SK-N-SH treated with all-trans-retinoic acid at 6 μM for 48 hours (cell line): Measurements from ENCODE around the gene TASP1.

ENCODE experiments used
- ATAC-seq: fragments of 200-7000 bp; cut with Tn5 transposase; 3 replicates; pipeline ENCODE4 v1.9.1; 2020; ENCODE audit warnings: mild to moderate bottlenecking, moderate library complexity
- ARNTL ChIP-seq: fragments of 450-650 bp; formaldehyde crosslinking; IDR thresholded peaks from 2 replicates; pipeline ENCODE4 v1.5.0; 2020; ENCODE audit warnings: low read depth, mild to moderate bottlenecking, moderate library complexity, borderline replicate concordance
- BACH2 ChIP-seq: fragments of 250-450 bp; sonication (Bioruptor Pico); IDR thresholded peaks from 2 replicates; pipeline ENCODE4 v1.9.0; 2021; ENCODE audit warnings: mild to moderate bottlenecking, borderline replicate concordance
- CSDC2 ChIP-seq: fragments of 250-450 bp; sonication (Bioruptor Pico); IDR thresholded peaks from 2 replicates; pipeline ENCODE4 v1.5.0; 2020; ENCODE audit warnings: mild to moderate bottlenecking, moderate library complexity
- ESRRG ChIP-seq: fragments of 250-450 bp; sonication (Bioruptor Pico); IDR thresholded peaks from 2 replicates; pipeline ENCODE4 v1.6.1; 2021; ENCODE audit warnings: mild to moderate bottlenecking
- GLIS3 ChIP-seq: fragments of 250-450 bp; sonication (Bioruptor Pico); IDR thresholded peaks from 2 replicates; pipeline ENCODE4 v1.5.0; 2020; ENCODE audit warnings: mild to moderate bottlenecking, moderate library complexity
- ISL1 ChIP-seq: fragments of 250-450 bp; sonication (Bioruptor Pico); IDR thresholded peaks from 2 replicates; pipeline ENCODE4 v2.1.2; 2022; ENCODE audit warnings: mild to moderate bottlenecking, moderate library complexity
- OSR1 ChIP-seq: fragments of 250-450 bp; sonication (Bioruptor Pico); IDR thresholded peaks from 2 replicates; pipeline ENCODE4 v1.8.0; 2022; ENCODE audit warnings: moderate library complexity, mild to moderate bottlenecking, inconsistent platforms
- RARB ChIP-seq: fragments of 250-450 bp; sonication (Bioruptor Pico); IDR thresholded peaks from 2 replicates; pipeline ENCODE4 v1.8.0; 2021; ENCODE audit warnings: mild to moderate bottlenecking, moderate library complexity
- SNAI2 ChIP-seq: fragments of 250-450 bp; sonication (Bioruptor Pico); IDR thresholded peaks from 2 replicates; pipeline ENCODE4 v1.5.0; 2020; ENCODE audit warnings: mild to moderate bottlenecking, moderate library complexity
- TCF4 ChIP-seq: fragments of 250-450 bp; sonication (Bioruptor Pico); IDR thresholded peaks from 2 replicates; pipeline ENCODE4 v1.8.0; 2021; ENCODE audit warnings: mild to moderate bottlenecking, moderate library complexity, borderline replicate concordance
- TOX ChIP-seq: fragments of 250-450 bp; sonication (Bioruptor Pico); IDR thresholded peaks from 2 replicates; pipeline ENCODE4 v1.8.0; 2021; ENCODE audit warnings: mild to moderate bottlenecking, moderate library complexity, borderline replicate concordance
- ZC3H10 ChIP-seq: fragments of 250-450 bp; sonication (Bioruptor Pico); IDR thresholded peaks from 2 replicates; pipeline ENCODE4 v1.5.1; 2021; ENCODE audit warnings: mild to moderate bottlenecking, moderate library complexity
- ZFP3 ChIP-seq: fragments of 250-450 bp; sonication (Bioruptor Pico); IDR thresholded peaks from 2 replicates; pipeline ENCODE4 v1.5.0; 2020; ENCODE audit warnings: mild to moderate bottlenecking, moderate library complexity
- ZFP30 ChIP-seq: fragments of 450-650 bp; formaldehyde crosslinking; IDR thresholded peaks from 2 replicates; pipeline ENCODE4 v1.5.0; 2022; ENCODE audit warnings: mild to moderate bottlenecking, moderate library complexity
- ZNF565 ChIP-seq: fragments of 450-650 bp; formaldehyde crosslinking; conservative IDR thresholded peaks from 2 replicates; pipeline ENCODE4 v1.5.0; 2020; ENCODE audit warnings: low read depth, mild to moderate bottlenecking, moderate library complexity
- ZNF70 ChIP-seq: fragments of 450-650 bp; formaldehyde crosslinking; IDR thresholded peaks from 2 replicates; pipeline ENCODE4 v1.5.0; 2020; ENCODE audit warnings: mild to moderate bottlenecking, moderate library complexity
- ZNF8 ChIP-seq: fragments of 450-650 bp; formaldehyde crosslinking; IDR thresholded peaks from 2 replicates; pipeline ENCODE4 v1.5.0; 2020; ENCODE audit warnings: mild to moderate bottlenecking, moderate library complexity
- TF ChIP-seq, protein P1 (sequence below): fragments of 250-450 bp; sonication (Bioruptor Pico); IDR thresholded peaks from 2 replicates; pipeline ENCODE4 v1.5.1; 2021; ENCODE audit warnings: mild to moderate bottlenecking, moderate library complexity
- TF ChIP-seq, protein P2 (sequence below): fragments of 250-450 bp; sonication (Bioruptor Pico); IDR thresholded peaks from 2 replicates; pipeline ENCODE4 v1.8.0; 2021; ENCODE audit warnings: low read depth, mild to moderate bottlenecking, moderate library complexity, borderline replicate concordance
- TF ChIP-seq, protein P3 (sequence below): fragments of 250-450 bp; sonication (Bioruptor Pico); IDR thresholded peaks from 2 replicates; pipeline ENCODE4 v1.5.0; 2020; ENCODE audit warnings: mild to moderate bottlenecking, moderate library complexity
- TF ChIP-seq, protein P4 (sequence below): fragments of 250-450 bp; sonication (Bioruptor Pico); IDR thresholded peaks from 2 replicates; pipeline ENCODE4 v1.5.1; 2020; ENCODE audit warnings: low read depth, mild to moderate bottlenecking, moderate library complexity

TASP1 gene

DNA sequence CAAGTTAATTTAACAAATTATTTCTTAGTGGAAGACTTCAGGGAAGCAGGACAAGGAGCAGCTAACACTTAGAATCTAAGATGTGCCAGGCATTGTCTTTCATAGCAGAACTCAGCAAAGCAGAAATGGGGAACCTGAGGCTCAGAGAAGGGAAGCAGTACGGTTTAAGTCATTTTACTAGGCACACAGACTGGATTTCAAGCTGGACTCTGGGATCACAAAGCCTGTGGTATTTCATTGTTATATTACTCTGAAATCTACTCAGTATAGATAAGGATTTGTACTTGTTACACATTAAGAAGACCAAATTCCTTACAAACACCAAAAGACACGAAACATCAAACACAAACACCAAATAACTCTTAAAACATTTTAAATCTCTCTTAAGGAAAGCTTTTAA is 218.1 kb downstream of the TASP1 start:
- no peak for ATAC-seq
- TF ChIP-seq CSDC2 (CRISPR knock-in tag): no peak
- TF ChIP-seq, protein P1, sequence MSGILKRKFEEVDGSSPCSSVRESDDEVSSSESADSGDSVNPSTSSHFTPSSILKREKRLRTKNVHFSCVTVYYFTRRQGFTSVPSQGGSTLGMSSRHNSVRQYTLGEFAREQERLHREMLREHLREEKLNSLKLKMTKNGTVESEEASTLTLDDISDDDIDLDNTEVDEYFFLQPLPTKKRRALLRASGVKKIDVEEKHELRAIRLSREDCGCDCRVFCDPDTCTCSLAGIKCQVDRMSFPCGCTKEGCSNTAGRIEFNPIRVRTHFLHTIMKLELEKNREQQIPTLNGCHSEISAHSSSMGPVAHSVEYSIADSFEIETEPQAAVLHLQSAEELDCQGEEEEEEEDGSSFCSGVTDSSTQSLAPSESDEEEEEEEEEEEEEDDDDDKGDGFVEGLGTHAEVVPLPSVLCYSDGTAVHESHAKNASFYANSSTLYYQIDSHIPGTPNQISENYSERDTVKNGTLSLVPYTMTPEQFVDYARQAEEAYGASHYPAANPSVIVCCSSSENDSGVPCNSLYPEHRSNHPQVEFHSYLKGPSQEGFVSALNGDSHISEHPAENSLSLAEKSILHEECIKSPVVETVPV (CRISPR knock-in tag): no peak
- no peak for TF ChIP-seq ZNF8
- TF ChIP-seq, protein P2, sequence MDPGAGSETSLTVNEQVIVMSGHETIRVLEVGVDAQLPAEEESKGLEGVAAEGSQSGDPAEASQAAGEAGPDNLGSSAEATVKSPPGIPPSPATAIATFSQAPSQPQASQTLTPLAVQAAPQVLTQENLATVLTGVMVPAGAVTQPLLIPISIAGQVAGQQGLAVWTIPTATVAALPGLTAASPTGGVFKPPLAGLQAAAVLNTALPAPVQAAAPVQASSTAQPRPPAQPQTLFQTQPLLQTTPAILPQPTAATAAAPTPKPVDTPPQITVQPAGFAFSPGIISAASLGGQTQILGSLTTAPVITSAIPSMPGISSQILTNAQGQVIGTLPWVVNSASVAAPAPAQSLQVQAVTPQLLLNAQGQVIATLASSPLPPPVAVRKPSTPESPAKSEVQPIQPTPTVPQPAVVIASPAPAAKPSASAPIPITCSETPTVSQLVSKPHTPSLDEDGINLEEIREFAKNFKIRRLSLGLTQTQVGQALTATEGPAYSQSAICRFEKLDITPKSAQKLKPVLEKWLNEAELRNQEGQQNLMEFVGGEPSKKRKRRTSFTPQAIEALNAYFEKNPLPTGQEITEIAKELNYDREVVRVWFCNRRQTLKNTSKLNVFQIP (CRISPR knock-in tag): no peak
- no peak for TF ChIP-seq TOX (CRISPR knock-in tag)
- TF ChIP-seq ARNTL (CRISPR knock-in tag): no peak
- no peak for TF ChIP-seq RARB
- TF ChIP-seq, all 23 proteins: peak for 0

DNA sequence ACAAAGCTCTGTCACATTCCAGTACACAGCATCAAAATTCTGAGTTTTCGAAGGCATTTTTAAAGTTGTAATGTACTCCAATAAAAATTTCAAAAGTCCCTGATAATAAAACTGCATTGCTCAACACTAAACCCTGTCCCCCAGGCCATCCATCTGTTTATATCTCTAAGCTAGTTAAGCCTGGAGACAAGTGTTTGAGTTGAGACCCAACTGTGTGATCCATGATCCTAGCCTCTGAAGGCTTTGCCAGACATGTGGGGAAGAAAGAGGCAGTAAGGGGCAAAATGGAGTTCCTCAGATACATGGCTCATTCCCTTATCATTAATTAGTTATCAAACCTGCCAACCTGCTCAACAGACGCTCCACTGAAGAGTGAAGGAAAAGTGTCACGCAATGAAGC is 219.3 kb downstream of the TASP1 start:
- no peak for ATAC-seq

DNA sequence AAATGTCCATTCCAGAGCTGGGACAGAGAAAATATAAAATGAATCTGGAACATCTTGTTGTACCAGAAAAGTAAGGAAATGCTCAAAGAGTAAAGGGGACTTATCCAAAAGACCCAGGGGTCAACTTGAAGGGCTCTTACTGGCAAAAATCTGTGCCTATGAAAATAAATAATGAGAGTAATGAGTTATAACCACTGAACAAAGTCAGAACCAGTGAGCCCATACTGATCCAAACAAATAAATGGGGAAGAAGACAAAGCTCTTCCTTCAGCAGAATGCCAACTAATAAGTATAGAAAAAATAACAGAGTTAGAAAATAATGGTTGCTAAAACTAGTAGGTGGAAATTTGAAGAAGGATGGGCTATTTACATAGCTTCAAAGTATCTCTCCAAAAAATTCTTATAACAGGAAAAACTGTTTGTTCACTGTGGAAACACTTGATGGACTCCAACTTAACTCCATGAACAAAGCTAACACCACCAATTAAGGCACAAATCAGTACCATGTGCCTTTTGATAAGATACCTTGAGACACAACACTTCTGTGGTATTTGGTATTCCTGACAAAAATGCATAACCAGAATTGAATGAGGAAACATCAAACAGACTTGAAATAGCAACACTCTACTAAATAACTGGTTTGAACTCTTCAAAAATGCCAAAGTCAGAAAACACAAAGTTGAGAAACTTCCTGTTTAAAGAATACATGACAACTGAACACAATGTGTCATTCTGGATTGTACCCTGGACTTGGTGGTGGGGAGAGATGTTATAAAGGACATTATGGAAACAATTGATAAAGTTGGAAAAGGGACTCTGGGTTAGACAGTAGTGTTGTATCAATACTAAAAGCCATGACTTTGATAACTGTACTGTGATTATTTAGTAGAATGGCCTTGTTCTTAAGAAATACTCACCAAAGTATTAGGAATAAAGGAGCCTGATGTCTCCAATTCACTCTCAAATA is 220.2 kb downstream of the TASP1 start:
- no peak for TF ChIP-seq ZFP30 (CRISPR knock-in tag)
- no peak for TF ChIP-seq ESRRG (CRISPR knock-in tag)
- no peak for TF ChIP-seq ZNF565 (CRISPR knock-in tag)
- TF ChIP-seq, protein P3, sequence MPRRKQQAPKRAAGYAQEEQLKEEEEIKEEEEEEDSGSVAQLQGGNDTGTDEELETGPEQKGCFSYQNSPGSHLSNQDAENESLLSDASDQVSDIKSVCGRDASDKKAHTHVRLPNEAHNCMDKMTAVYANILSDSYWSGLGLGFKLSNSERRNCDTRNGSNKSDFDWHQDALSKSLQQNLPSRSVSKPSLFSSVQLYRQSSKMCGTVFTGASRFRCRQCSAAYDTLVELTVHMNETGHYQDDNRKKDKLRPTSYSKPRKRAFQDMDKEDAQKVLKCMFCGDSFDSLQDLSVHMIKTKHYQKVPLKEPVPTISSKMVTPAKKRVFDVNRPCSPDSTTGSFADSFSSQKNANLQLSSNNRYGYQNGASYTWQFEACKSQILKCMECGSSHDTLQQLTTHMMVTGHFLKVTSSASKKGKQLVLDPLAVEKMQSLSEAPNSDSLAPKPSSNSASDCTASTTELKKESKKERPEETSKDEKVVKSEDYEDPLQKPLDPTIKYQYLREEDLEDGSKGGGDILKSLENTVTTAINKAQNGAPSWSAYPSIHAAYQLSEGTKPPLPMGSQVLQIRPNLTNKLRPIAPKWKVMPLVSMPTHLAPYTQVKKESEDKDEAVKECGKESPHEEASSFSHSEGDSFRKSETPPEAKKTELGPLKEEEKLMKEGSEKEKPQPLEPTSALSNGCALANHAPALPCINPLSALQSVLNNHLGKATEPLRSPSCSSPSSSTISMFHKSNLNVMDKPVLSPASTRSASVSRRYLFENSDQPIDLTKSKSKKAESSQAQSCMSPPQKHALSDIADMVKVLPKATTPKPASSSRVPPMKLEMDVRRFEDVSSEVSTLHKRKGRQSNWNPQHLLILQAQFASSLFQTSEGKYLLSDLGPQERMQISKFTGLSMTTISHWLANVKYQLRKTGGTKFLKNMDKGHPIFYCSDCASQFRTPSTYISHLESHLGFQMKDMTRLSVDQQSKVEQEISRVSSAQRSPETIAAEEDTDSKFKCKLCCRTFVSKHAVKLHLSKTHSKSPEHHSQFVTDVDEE: no peak
- TF ChIP-seq, protein P2 (CRISPR knock-in tag): no peak
- no peak for TF ChIP-seq ZNF8
- no peak for TF ChIP-seq ZFP3 (CRISPR knock-in tag)
- TF ChIP-seq BACH2 (CRISPR knock-in tag): no peak
- TF ChIP-seq CSDC2 (CRISPR knock-in tag): no peak
- no peak for TF ChIP-seq ARNTL (CRISPR knock-in tag)
- TF ChIP-seq ISL1: no peak
- no peak for ATAC-seq

More for the DNA sequence above, 219.3 kb downstream of the TASP1 start:
- TF ChIP-seq ZNF565 (CRISPR knock-in tag) (no peak), RARB (no peak), CSDC2 (CRISPR knock-in tag) (no peak), SNAI2 (CRISPR knock-in tag) (no peak), BACH2 (CRISPR knock-in tag) (no peak), ZC3H10 (CRISPR knock-in tag) (no peak), GLIS3 (CRISPR knock-in tag) (no peak), TOX (CRISPR knock-in tag) (no peak), ARNTL (CRISPR knock-in tag) (no peak), TCF4 (no peak), OSR1 (CRISPR knock-in tag) (no peak), ZNF70 (CRISPR knock-in tag) (no peak), ZNF8 (no peak)
- TF ChIP-seq, protein P4, sequence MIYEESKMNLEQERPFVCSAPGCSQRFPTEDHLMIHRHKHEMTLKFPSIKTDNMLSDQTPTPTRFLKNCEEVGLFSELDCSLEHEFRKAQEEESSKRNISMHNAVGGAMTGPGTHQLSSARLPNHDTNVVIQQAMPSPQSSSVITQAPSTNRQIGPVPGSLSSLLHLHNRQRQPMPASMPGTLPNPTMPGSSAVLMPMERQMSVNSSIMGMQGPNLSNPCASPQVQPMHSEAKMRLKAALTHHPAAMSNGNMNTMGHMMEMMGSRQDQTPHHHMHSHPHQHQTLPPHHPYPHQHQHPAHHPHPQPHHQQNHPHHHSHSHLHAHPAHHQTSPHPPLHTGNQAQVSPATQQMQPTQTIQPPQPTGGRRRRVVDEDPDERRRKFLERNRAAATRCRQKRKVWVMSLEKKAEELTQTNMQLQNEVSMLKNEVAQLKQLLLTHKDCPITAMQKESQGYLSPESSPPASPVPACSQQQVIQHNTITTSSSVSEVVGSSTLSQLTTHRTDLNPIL: no peak
- TF ChIP-seq, protein P2 (CRISPR knock-in tag): no peak
- TF ChIP-seq, all 23 proteins: peak for 0
